ENCODE measurements around the gene MRPL32.

Gene MRPL32

GRCh38 chr7:42926204-42926603, 6.0 kb upstream of the MRPL32 start:
- DNase-seq (ENCODE audit: low read depth in 2 of 2) = no peak

- no peak for DNase-seq (ENCODE audit: low read depth in 2 of 2)
Observed at GRCh38 chr7:42928754-42929153, 3.4 kb upstream of the MRPL32 start.

GRCh38 chr7:42929449-42929848, 2.7 kb upstream of the MRPL32 start:
- DNase-seq (ENCODE audit: low read depth in 2 of 2) = no peak

GRCh38 chr7:42930889-42931288, 1.3 kb upstream of the MRPL32 start:
- no peak for DNase-seq (ENCODE audit: low read depth in 2 of 2)

GRCh38 chr7:42931447-42931833, 736 bp upstream of the MRPL32 start:
- DNase-seq (ENCODE audit: low read depth in 2 of 2) = no peak

- no peak for DNase-seq (ENCODE audit: low read depth in 2 of 2)
Observed at GRCh38 chr7:42932811-42933591, 825 bp downstream of the MRPL32 start.

GRCh38 chr7:42934291-42934690, 2.1 kb downstream of the MRPL32 start:
- no peak for DNase-seq (ENCODE audit: low read depth in 2 of 2)

GRCh38 chr7:42935861-42936260, 3.7 kb downstream of the MRPL32 start:
- DNase-seq (ENCODE audit: low read depth in 2 of 2) = no peak

- DNase-seq (ENCODE audit: low read depth in 2 of 2) = no peak
Observed at GRCh38 chr7:42939457-42940240, 7.5 kb downstream of the MRPL32 start.

- peak; percentile 49 to 63 for DNase-seq (ENCODE audit: low read depth in 2 of 2)
Observed at GRCh38 chr7:42940985-42941847, 9.0 kb downstream of the MRPL32 start.

GRCh38 chr7:42945821-42946626, 13.8 kb downstream of the MRPL32 start:
- no peak for DNase-seq (ENCODE audit: low read depth in 2 of 2)

GRCh38 chr7:42946627-42946950, 14.4 kb downstream of the MRPL32 start:
- DNase-seq (ENCODE audit: low read depth in 2 of 2) = no peak

- no peak for DNase-seq (ENCODE audit: low read depth in 2 of 2)
Observed at GRCh38 chr7:42947521-42947920, 15.3 kb downstream of the MRPL32 start.

GRCh38 chr7:42950417-42950816, 18.2 kb downstream of the MRPL32 start:
- DNase-seq (ENCODE audit: low read depth in 2 of 2) = no peak

GRCh38 chr7:42952328-42952727, 20.2 kb downstream of the MRPL32 start:
- DNase-seq (ENCODE audit: low read depth in 2 of 2) = no peak

GRCh38 chr7:42953994-42954393, 21.8 kb downstream of the MRPL32 start:
- DNase-seq (ENCODE audit: low read depth in 2 of 2) = no peak

GRCh38 chr7:42956062-42956461, 23.9 kb downstream of the MRPL32 start:
- DNase-seq (ENCODE audit: low read depth in 2 of 2) = no peak

- DNase-seq (ENCODE audit: low read depth in 2 of 2) = no peak
Observed at GRCh38 chr7:42959549-42959948, 27.4 kb downstream of the MRPL32 start.

GRCh38 chr7:42960762-42961161, 28.6 kb downstream of the MRPL32 start:
- no peak for DNase-seq (ENCODE audit: low read depth in 2 of 2)

- no peak for DNase-seq (ENCODE audit: low read depth in 2 of 2)
Observed at GRCh38 chr7:42961170-42961569, 29.0 kb downstream of the MRPL32 start.

GRCh38 chr7:42964293-42964692, 32.1 kb downstream of the MRPL32 start:
- DNase-seq (ENCODE audit: low read depth in 2 of 2) = no peak

Data from stimulated activated CD8-positive, alpha-beta memory T cell treated with anti-CD3 and anti-CD28 coated beads, Interleukin-7, amount 100 ng/mL, for 1 hour (primary cell).